Stimulated activated CD4-positive, alpha-beta T cell treated with anti-CD3 and anti-CD28 coated beads, Interleukin-1b, Interleukin-23, amount 100 ng/mL, for 48 hours (primary cell): ENCODE data around the gene CXCL16.
"Not testable (repeated sequence)": the region's sequence is repeated elsewhere in the genome, so short reads cannot be mapped to it uniquely, and the experiment has no call there.

Experiments
- DNase-seq: peaks from one replicate; pipeline ENCODE4 v3.0.0-alpha.2; 2020

Gene CXCL16

DNA sequence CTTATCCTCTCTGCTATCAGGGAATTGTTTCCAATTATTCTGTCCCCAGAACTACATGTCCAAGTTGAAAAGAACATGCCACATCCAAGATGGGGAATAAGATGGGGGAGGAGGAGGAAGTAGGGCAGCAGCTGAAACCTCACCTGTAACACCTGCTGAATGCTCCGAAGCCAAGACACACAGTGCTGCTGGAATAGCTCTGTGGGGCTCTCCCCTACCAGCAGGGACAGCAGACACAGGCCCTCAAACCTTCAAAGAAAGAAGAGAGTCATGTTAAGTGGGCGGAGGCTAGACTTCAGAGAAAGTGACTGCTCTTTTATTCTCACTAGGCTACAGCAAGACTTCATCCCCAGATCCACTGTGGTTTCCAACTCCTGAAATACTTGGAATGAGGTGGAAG lies 49.0 kb downstream of the CXCL16 start:
- no peak for DNase-seq

DNA sequence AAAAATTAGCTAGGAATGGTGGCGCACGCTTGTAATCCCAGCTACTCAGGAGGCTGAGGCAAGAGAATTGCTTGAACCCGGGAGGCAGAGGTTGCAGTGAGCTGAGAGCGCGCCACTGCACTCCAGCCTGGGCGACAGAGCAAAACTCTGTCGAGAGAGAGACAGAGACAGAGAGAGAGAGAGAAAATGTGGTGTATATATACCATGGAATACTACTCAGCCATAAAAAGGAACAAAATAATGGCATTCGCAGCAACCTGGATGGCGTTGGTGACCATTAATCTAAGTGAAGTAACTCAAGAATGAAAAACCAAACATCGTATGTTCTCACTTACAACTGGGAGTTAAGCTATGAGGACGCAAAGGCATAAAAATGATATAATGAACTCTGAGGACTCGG lies 49.9 kb downstream of the CXCL16 start:
- not testable (repeated sequence) for DNase-seq

GRCh38 chr17:4683739-4684138 lies 56.0 kb downstream of the CXCL16 start:
- DNase-seq: not testable (repeated sequence)
